H1 (cell line): Measurements from ENCODE around the gene KLHDC7A. TPM values are rescaled to one million over a fixed set of nuclear protein-coding genes. Genes with fewer than 3 reads are reported as not detected.

Experiments used
- BACH1 ChIP-seq: IDR thresholded peaks from 2 replicates; pipeline ENCODE4 v1.6.1; 2012; ENCODE audit warnings: low read length, improper control_type of control experiment
- EP300 ChIP-seq, 2 experiments: IDR thresholded peaks; 1 replicate in 1 of 2; 2 replicates in 1 of 2; pipeline ENCODE4 v1.6.1; 2011 to 2012; ENCODE audit warnings: low read depth in 2 of 2, low read length in 2 of 2, mild to moderate bottlenecking in 2 of 2, borderline replicate concordance in 1 of 2, inconsistent platforms in 1 of 2, moderate library complexity in 1 of 2
- NANOG ChIP-seq: IDR thresholded peaks from 2 replicates; pipeline ENCODE4 v1.6.1; 2011; ENCODE audit warnings: low read length, low read depth, mild to moderate bottlenecking, inconsistent platforms; ENCODE audit not compliant: insufficient read depth, poor library complexity, severe bottlenecking
- SP2 ChIP-seq: IDR thresholded peaks from 2 replicates; pipeline ENCODE4 v1.6.1; 2012; ENCODE audit warnings: mild to moderate bottlenecking, low read length, inconsistent platforms
- ZNF274 ChIP-seq: IDR thresholded peaks from 2 replicates; pipeline ENCODE4 v1.7.0; 2012; ENCODE audit warnings: low read length, borderline replicate concordance; ENCODE audit errors: extremely low read depth
- polyA plus RNA-seq, 7 experiments: library from polyadenylated mRNA; depleted of rRNA in 3 of 7; stranded (reverse) in 5 of 7; unstranded in 2 of 7; fragments of >200 nt in 5 of 7; fragments of 200-250 nt in 2 of 7; gene quantifications; 1 replicate in 5 of 7; 2 replicates in 1 of 7; 4 replicates in 1 of 7; pipeline versions ENCODE4 v1.2.1 to v1.2.3, GENCODE V29; 2011 to 2013; ENCODE audit warnings: missing spikeins in 2 of 7, mixed read lengths in 2 of 7
- total RNA-seq: library from RNA; stranded (reverse); fragmentation: NEBNext Ultra II Directional; extraction: Animal tissue kit (Norgen Biotek cat#: 25700); gene quantifications from 2 replicates; pipeline ENCODE4 v1.2.1, GENCODE V29; 2021
- TF ChIP-seq, protein P1 (sequence below): IDR thresholded peaks from 2 replicates; pipeline ENCODE4 v1.6.1; 2012; ENCODE audit warnings: inconsistent platforms

KLHDC7A gene
- total and polyA plus RNA-seq, 2 of the 8 experiments (the other 6 are each of a cell fraction or from before 2014, with no cell fraction given) = 3.9 to 18.9 TPM

DNA sequence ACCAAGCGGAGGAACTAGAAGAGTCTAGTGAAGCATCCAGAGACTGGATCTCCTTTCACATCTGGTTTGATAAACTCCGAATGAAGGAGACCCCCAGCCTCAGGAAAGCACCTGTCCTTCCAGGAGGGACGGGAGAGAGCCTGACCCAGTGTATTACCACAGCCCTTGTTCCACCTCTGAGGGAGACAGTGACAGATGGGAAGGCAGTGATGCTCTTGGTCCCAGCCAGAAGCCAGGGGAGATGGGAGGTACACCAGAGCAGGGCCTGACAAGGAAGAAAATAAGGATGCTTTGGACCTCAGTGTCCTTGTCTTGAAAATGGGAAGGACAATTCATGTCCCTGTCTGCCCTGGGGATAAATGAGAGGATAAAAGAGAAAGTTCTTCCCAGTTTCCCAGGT is 3.5 kb downstream of the KLHDC7A start (continued):
- TF ChIP-seq SP2 (no peak), ZNF274 (no peak), NANOG (no peak), EP300 (IDR thresholded peaks at IDR 0.05; ENCODE audit: borderline replicate concordance in 1 of 2, low read depth in 2 of 2, low read length in 2 of 2) (no peak), BACH1 (no peak)
- TF ChIP-seq, protein P1, sequence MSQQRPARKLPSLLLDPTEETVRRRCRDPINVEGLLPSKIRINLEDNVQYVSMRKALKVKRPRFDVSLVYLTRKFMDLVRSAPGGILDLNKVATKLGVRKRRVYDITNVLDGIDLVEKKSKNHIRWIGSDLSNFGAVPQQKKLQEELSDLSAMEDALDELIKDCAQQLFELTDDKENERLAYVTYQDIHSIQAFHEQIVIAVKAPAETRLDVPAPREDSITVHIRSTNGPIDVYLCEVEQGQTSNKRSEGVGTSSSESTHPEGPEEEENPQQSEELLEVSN = no peak
